KBM-7 (cell line): Measurements from ENCODE around the gene ELOVL5.

ENCODE experiments used
- DNase-seq: peaks from one replicate; pipeline ENCODE4 v3.0.0-alpha.2; 2015
- in situ Hi-C: fragments of 300-500 bp; cut with MboI; formaldehyde crosslinking; loops from 2 replicates; pipeline ENCODE4 v1.14.3; 2020; ENCODE audit warnings: low sequenced_read_pairs, low pct_unique_long_range_greater_than_20kb, mixed read lengths

The ELOVL5 gene

GRCh38 chr6:53290537-53291510 is 57.9 kb downstream of the ELOVL5 start:
- DNase-seq: no peak
- in situ Hi-C loops: no loop called here

DNA sequence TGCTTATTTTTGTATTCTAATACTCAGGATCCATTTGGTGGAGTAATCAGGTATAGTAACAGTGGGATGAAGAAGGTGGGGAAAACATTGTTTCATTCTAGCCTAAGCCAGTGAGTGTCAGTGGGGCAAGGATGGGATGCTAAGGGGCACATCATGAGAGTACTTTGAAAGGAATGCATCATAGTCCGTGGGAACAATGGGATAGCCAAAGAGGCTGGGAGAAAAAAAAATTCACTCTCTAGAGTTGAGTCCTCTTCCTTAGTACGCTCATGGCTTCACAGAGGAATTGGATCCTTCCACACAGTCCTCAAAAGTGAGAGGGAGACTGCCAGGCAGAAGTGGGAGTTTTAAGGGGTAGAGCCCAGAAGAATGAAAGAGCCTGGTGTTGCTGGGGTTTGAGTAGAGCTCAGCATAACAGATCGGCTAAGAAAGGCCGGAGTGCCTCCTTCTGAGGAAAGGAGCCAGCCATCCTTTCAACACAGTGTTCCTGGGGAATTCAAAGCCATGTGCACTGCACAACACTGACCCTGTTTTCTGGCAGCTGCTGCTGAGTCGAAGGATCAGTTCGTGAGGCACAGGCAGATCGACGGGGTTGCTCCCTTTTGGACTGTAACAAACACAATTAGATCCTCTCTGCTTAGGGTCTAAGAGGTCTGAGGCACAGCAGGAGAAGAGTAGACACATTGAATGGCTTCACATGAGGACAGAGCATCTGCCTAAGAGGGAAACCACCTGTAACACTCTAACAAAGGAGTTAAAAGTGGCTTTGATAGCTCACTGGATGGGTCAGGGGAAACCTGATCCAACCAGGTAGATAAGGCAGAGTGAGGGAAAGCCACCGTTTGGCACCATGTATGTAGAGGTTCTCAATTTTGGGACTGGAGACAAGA is 61.2 kb downstream of the ELOVL5 start:
- DNase-seq: no peak

DNA sequence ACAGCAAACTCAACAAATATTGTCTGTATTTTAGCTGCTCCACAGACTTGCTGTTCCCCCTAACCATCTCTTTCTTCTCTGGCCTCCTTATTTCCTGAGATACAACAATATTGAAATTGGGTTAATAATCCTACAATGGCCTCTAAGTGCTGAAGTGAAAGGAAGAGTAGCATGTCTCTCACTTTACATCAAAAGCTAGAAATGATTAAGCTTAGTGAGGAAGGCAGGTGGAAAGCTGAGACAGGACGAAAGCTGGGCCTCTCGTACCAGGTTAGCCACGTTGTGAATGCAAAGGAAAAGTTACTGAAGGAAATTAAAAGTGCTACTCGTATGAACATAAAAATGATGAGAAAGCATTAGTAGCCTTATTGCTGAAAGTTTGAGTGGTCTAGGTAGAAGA is 63.8 kb downstream of the ELOVL5 start:
- in situ Hi-C loops: no loop called here
- DNase-seq: no peak

More for the DNA sequence above, 61.2 kb downstream of the ELOVL5 start:
- in situ Hi-C loops: no loop called here

DNA sequence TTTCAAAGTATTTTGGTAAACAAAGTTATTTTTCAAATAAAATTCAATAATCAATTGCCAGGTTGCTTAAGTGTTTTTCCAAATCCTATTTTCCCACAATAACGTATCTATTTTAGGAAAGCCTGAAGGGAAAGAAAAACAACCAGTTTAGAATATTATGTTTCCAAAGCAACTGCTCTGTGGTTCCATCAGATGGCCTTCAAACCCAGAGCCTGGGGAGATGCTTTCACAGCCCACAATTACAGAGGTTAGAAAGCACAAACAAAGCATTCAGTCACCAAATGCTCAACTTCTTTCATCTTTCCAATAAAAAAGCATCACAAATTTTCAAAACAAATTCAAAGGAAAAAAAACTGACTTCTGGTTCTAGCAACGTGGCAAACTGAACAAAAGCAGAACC is 66.0 kb downstream of the ELOVL5 start:
- in situ Hi-C loops: no loop called here
- no peak for DNase-seq

DNA sequence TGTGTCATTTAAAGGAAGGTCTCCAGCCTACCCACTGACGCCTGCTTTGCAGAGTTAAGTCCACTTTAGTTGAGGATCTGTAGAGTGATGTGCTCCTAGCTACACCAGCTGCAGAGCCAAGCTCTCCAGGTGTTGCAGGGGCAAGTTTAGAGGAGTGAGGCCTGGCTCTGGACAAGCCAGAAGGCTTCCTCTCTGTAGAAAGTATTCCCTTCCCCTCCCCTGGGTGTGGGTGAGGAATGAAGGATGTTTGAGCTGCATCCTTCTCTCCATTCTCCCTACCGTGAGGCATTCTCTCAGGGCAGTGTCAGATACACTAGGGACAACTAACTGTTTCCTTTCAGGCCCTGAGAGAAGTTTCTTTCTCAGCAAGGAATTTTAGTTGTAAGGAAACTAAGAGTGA is 66.5 kb downstream of the ELOVL5 start:
- in situ Hi-C loops: no loop called here
- DNase-seq: no peak

DNA sequence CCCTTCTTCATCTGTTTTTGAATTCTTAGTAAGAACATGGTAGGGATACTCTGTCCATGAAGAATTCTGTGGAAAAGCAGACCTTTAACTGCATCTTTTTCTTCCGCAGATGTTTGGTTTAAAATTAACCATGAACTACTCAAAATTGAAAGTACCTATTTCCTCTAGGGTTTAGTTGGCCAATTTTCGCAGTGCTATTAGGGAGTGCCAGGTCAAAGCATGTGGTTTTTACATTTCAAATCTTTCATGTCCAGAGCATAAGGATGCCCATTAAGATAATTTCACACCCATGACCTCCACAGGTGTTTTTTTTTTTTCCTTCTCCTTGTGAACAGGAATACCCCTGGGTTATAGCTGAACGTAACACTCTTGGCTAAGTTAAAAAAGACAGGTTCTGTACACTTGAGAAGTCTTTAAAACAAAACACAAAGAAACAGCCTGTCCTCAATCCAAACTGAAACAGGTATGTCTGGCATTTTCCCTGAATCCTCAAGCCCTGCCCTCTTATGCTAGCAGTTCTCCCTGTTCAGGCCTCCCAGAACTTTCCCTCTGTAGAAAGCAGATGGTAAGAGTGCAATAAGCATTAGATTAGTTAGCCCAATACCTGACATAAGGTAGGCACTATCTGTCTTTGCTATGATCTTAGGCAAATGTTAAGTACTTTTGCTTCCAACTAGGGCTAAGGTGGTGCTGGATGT is 67.1 kb downstream of the ELOVL5 start:
- in situ Hi-C loops: no loop called here
- no peak for DNase-seq

DNA sequence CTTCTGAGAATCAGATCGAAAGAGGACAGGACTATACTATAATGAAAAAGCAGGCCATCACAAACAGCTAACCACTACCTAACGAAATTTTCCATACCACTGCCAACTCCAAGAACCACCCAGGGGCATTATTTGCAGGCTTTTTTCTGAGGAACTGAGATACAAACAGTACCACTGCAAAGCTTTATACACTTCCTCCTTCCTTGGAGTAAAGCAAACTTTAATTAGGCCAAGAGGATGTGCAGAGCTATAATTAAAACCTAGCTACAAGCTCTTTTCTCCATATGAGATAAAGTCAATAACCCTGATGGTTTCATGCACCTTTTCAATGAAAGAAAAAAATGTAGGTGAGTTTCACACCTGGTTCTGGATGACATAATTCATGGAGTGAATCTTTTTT is 68.5 kb downstream of the ELOVL5 start:
- in situ Hi-C loops: no loop called here
- DNase-seq: no peak

- in situ Hi-C loops: no loop called here
- no peak for DNase-seq
These were observed 69.5 kb downstream of the ELOVL5 start for GRCh38 chr6:53279293-53279692.

DNA sequence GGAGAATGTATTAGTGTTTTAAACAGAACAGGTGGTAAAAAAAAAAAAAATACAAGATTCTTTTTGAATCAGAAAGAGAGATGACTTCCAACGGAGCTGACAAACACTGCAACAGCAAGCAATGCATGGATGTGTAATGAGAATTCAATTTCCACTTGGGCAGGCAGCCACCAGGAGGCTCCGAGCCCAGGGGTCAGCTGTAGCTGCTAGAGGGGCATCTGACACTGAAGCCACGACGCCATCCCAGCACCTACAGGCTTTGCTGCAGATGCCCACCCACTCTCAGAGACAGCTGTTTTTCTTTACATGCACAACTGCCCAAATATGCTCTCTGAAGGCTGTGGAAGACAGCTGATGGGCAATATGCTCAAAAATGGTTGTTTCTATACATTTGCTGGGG is 75.4 kb downstream of the ELOVL5 start:
- in situ Hi-C loops: no loop called here
- no peak for DNase-seq

- in situ Hi-C loops: no loop called here
- no peak for DNase-seq
These were observed 78.9 kb downstream of the ELOVL5 start for GRCh38 chr6:53269827-53270226.

DNA sequence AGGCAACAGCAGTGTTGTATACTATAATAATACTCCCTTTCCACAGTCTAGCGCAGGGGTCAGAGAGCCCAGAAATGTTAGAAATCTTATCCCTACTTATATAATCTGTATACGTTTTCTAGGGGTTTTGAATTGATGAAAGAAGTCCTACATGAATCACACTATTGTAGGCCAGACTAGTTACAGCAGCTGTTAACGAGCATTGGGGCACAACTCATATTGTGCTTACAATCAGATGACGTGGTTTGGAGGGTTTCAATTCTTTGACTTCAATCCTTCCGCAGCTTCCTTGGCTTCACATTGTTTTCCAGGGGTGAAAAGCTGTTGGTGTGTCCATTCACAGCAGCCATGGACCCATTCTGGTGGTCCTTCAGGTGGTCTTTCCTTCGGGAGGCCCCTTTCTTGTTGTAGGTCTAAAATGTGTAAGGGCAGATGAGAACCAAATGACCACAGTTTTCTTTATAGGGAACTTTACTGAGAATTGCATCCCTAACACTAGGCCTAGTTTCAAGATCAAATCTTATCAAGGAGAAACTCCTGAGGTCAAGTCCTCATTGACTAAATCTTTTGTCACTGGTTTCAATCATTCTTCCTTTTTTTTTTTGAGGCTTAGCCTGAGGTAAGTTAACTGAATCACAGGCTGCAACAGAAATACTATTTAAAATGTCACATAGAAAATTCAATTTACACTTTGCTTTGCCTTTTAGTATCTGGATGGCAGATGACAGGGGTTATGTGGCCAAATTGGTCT is 79.7 kb downstream of the ELOVL5 start:
- in situ Hi-C loops: no loop called here
- no peak for DNase-seq

DNA sequence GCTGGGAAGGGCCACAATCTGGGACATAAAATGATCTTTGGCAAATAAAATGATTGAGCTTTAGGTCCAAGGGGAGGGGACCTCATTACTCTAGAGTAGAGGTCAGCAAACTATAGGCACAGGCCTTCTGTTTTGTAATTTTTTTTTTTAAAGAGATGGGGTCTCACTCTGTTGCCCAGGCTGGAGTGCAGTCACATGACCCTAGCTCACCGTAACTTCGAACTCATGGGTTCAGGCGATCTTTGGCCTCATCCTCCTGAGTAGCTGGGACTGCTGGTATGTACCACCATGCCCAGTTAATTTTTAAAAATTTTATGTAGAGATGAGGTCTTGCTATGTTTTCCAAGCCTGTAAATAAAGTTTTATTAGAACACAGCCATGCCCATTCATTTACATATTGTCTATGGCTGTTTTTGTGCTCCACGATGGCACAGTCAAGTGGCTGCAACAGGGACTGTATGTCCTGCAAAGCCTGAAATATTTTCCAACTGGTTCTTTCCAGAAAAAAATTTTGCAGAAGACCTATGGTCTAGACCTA is 82.1 kb downstream of the ELOVL5 start:
- DNase-seq: no peak
- in situ Hi-C loops: no loop called here

DNA sequence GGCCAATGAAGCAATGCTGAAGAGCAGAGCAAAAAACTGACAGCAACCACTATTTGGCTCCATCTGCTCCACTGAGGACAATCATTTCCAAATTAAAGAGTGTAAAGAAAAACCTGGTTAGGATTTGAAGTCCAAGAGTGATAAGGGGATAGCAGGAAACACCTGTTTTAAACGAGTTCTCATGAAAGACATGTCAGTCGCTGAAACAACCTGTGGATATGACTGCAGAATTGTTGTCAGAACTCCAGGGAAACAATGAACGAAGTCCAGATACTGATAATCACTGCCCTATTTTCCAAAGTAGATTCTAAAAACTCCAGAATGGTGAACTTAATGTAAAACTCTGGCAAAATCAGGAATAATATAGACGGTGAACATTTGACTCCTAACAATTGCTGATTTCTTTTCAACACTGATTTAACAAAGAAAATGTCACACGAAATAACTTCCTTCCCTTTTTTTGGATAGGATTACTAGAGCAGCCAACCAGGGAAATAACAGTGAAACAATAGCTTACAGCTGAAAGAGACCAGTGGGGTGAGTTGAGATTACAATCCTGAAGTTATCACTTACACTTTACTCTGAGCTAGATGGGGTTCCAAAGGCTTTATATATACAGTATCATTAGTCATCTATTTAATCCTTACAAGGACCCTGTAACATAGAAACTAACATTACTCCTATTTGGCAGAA is 83.7 kb downstream of the ELOVL5 start:
- in situ Hi-C loops: no loop called here
- DNase-seq: peak; percentile 39

- DNase-seq: no peak
- in situ Hi-C loops: no loop called here
These were observed 84.4 kb downstream of the ELOVL5 start for GRCh38 chr6:53264337-53264736.

DNA sequence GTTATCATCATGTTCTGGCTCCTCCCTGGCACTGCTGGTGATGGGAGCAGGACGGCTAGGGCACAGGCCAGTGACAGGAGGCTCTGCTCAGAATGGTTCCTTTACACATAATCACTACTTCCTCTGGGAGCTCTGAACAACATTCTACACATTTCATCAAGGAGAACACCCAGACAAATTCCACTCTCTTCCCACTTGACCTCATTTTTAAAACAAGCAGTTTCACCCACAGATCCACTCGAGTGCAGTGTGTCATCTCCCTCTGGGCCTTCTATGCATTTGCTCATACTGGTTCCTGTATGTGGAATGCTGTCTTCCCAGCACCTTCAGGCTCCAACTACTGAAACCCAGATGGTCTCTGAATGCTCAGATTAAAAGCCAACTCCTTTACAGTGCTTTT is 84.8 kb downstream of the ELOVL5 start:
- in situ Hi-C loops: no loop called here
- no peak for DNase-seq

GRCh38 chr6:53259860-53260580 is 88.7 kb downstream of the ELOVL5 start:
- in situ Hi-C loops: no loop called here
- DNase-seq: no peak

- in situ Hi-C loops: no loop called here
These were observed 90.0 kb downstream of the ELOVL5 start for GRCh38 chr6:53258774-53259155.

More at GRCh38 chr6:53258774-53259155, 90.0 kb downstream of the ELOVL5 start:
- peak; percentile 58 for DNase-seq
